NB4 (cell line): ENCODE results near the gene CHST8.

Experiments used
- CTCF ChIP-seq: IDR thresholded peaks from one replicate; pipeline ENCODE4 v1.5.1; 2012; ENCODE audit warnings: low read depth, low read length
- MYC ChIP-seq: IDR thresholded peaks from 2 replicates; pipeline ENCODE4 v1.6.1; 2011; ENCODE audit warnings: low read depth, low read length
- POLR2A ChIP-seq: IDR thresholded peaks from 2 replicates; pipeline ENCODE4 v1.6.1; 2011; ENCODE audit warnings: mild to moderate bottlenecking; ENCODE audit not compliant: insufficient read length; ENCODE audit errors: extremely low read depth

GRCh38 chr19:33725567-33725966 lies 103.8 kb downstream of the CHST8 start:
- TF ChIP-seq CTCF (no peak), POLR2A (no peak), MYC (no peak)
